Immature natural killer cell (primary cell): Measurements from ENCODE around the gene USP17L19. TPM values are rescaled to one million over a fixed set of nuclear protein-coding genes. Genes with fewer than 3 reads are reported as not detected.
"Not testable (repeated sequence)": the region's sequence is repeated elsewhere in the genome, so short reads cannot be mapped to it uniquely, and the experiment has no call there.

ENCODE experiments used
- DNase-seq, 3 donors: peaks; one replicate each; pipeline ENCODE4 v3.0.0; 2022; ENCODE audit warnings: mixed read lengths in 1 of 3
- H3K27ac Mint-ChIP-seq, 6 donors: one replicate each; pipeline ENCODE4 v1.8.0; 2020; ENCODE audit warnings: mixed read lengths in 6 of 6, mild to moderate bottlenecking in 5 of 6, inconsistent platforms in 4 of 6, moderate library complexity in 3 of 6
- H3K27me3 Mint-ChIP-seq, 3 donors: one replicate each; pipeline ENCODE4 v1.8.0; 2020 to 2021; ENCODE audit warnings: low read depth in 3 of 3, mild to moderate bottlenecking in 3 of 3, mixed read lengths in 3 of 3, moderate library complexity in 3 of 3, inconsistent platforms in 1 of 3
- H3K36me3 Mint-ChIP-seq, 3 donors: one replicate each; pipeline ENCODE4 v1.8.0; 2020; ENCODE audit warnings: mixed read lengths in 3 of 3, inconsistent platforms in 2 of 3, mild to moderate bottlenecking in 2 of 3
- H3K4me1 Mint-ChIP-seq, 2 donors: one replicate each; pipeline ENCODE4 v1.8.0; 2020; ENCODE audit warnings: inconsistent platforms in 2 of 2, mild to moderate bottlenecking in 2 of 2, mixed read lengths in 2 of 2, moderate library complexity in 1 of 2
- H3K4me3 Mint-ChIP-seq, 5 donors: one replicate each; pipeline ENCODE4 v1.8.0; 2020; ENCODE audit warnings: mild to moderate bottlenecking in 5 of 5, mixed read lengths in 5 of 5, inconsistent platforms in 3 of 5, moderate library complexity in 3 of 5
- H3K9me3 Mint-ChIP-seq, 6 donors: one replicate each; pipeline ENCODE4 v1.8.0; 2020; ENCODE audit warnings: mild to moderate bottlenecking in 6 of 6, mixed read lengths in 6 of 6, inconsistent platforms in 4 of 6, moderate library complexity in 3 of 6
- polyA plus RNA-seq, 3 donors: library from polyadenylated mRNA; unstranded; fragments of 300-500 nt; fragmentation: Illumina TruSeq; gene quantifications; one replicate each; pipeline ENCODE4 v1.2.3, GENCODE V29; 2021

The USP17L19 gene
- polyA plus RNA-seq, 3 donors from 2014 or later, result not detected

DNA sequence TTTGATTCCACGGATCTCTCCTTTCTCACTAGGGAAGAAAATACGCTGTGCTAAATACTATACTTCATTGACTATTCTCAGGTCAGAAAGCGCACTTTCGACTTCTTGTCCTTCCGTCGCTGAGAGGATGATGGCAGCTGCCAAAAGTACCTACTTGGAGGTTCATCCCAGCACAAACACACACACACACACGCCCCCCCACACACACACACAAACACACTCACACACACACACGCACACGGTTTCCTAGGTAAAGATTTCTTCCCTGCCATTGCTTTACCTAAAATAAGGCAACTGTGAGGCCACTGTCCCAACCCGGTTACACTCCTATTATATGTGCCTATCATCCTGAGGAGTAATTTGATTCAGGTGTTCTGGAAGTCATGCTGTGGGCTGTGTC, 18.5 kb downstream of the USP17L19 start:
- H3K4me1 Mint-ChIP-seq, H3K36me3 Mint-ChIP-seq, H3K27me3 Mint-ChIP-seq, H3K4me3 Mint-ChIP-seq, H3K9me3 Mint-ChIP-seq, H3K27ac Mint-ChIP-seq: not testable (repeated sequence)
- DNase-seq, result peak in 1 of 3 donors; percentile 6

Other genes with a start within 250 kb of the USP17L19 start
- not detected for gene FAM90A26, start 83.0 kb upstream of the USP17L19 start, polyA plus RNA-seq
- gene USP17L10, start 42.7 kb upstream of the USP17L19 start, polyA plus RNA-seq, result not detected
- gene USP17L11, start 38.0 kb upstream of the USP17L19 start, polyA plus RNA-seq, result not detected
- not detected for gene USP17L12, start 33.2 kb upstream of the USP17L19 start, polyA plus RNA-seq
- gene USP17L13, start 28.5 kb upstream of the USP17L19 start, polyA plus RNA-seq, result not detected
- not detected for gene USP17L15, start 19.0 kb upstream of the USP17L19 start, polyA plus RNA-seq
- gene USP17L17, start 9.5 kb upstream of the USP17L19 start, polyA plus RNA-seq, result not detected
- not detected for gene USP17L18, start 4.7 kb upstream of the USP17L19 start, polyA plus RNA-seq
- gene USP17L20, start 4.7 kb downstream of the USP17L19 start, polyA plus RNA-seq, result not detected
- not detected for gene USP17L21, start 9.5 kb downstream of the USP17L19 start, polyA plus RNA-seq
- gene USP17L22, start 14.2 kb downstream of the USP17L19 start, polyA plus RNA-seq, result not detected
- gene USP17L24, start 71.8 kb downstream of the USP17L19 start, polyA plus RNA-seq, result not detected
- gene USP17L25, start 76.5 kb downstream of the USP17L19 start, polyA plus RNA-seq, result not detected
- not detected for gene USP17L26, start 81.3 kb downstream of the USP17L19 start, polyA plus RNA-seq
- gene USP17L5, start 86.0 kb downstream of the USP17L19 start, polyA plus RNA-seq, result not detected
- not detected for gene USP17L27, start 90.8 kb downstream of the USP17L19 start, polyA plus RNA-seq
- not detected for gene USP17L28, start 95.5 kb downstream of the USP17L19 start, polyA plus RNA-seq
- gene USP17L29, start 100.3 kb downstream of the USP17L19 start, polyA plus RNA-seq, result not detected
- not detected for gene USP17L30, start 109.8 kb downstream of the USP17L19 start, polyA plus RNA-seq
- gene DEFB131A, start 191.0 kb downstream of the USP17L19 start, polyA plus RNA-seq, result not detected